ENCODE results near the gene BRMS1L.

DNA sequence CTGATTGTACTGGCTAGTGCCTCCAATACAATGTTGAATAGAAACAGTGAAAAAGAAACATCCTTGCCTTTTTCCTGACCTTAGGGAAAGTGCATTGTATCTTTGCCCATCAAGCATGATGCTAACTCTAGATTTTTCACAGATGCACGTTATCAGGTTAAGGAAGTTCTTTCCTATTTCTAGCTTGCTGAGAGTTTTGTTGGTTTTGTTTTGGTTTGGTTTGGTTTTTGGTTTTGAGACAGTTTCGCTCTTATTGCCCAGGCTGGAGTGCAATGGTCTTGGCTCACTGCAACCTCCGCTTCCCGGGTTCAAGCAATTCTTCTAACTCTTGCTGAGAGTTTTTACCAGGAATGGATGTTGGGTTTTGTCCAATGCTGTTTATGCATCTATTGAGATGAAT lies 89.0 kb downstream of the BRMS1L start:
- TF ChIP-seq, protein P1, sequence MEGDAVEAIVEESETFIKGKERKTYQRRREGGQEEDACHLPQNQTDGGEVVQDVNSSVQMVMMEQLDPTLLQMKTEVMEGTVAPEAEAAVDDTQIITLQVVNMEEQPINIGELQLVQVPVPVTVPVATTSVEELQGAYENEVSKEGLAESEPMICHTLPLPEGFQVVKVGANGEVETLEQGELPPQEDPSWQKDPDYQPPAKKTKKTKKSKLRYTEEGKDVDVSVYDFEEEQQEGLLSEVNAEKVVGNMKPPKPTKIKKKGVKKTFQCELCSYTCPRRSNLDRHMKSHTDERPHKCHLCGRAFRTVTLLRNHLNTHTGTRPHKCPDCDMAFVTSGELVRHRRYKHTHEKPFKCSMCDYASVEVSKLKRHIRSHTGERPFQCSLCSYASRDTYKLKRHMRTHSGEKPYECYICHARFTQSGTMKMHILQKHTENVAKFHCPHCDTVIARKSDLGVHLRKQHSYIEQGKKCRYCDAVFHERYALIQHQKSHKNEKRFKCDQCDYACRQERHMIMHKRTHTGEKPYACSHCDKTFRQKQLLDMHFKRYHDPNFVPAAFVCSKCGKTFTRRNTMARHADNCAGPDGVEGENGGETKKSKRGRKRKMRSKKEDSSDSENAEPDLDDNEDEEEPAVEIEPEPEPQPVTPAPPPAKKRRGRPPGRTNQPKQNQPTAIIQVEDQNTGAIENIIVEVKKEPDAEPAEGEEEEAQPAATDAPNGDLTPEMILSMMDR (IDR thresholded peaks at IDR 0.05; ENCODE audit: borderline replicate concordance, extremely low read depth, low read length, poor library complexity, severe bottlenecking): no peak
- no peak for TF ChIP-seq EZH2 (IDR thresholded peaks at IDR 0.05; ENCODE audit: borderline replicate concordance, low read depth, low read length, severe bottlenecking)
